Measurements from ENCODE around the gene SMIM7. TPM values are rescaled to one million over a fixed set of nuclear protein-coding genes. Genes with fewer than 3 reads are reported as not detected.
"Not testable (repeated sequence)": the region's sequence is repeated elsewhere in the genome, so short reads cannot be mapped to it uniquely, and the experiment has no call there.

The SMIM7 gene
- 10 to 100 TPM; 52.9 to 53.6 TPM for total RNA-seq

DNA sequence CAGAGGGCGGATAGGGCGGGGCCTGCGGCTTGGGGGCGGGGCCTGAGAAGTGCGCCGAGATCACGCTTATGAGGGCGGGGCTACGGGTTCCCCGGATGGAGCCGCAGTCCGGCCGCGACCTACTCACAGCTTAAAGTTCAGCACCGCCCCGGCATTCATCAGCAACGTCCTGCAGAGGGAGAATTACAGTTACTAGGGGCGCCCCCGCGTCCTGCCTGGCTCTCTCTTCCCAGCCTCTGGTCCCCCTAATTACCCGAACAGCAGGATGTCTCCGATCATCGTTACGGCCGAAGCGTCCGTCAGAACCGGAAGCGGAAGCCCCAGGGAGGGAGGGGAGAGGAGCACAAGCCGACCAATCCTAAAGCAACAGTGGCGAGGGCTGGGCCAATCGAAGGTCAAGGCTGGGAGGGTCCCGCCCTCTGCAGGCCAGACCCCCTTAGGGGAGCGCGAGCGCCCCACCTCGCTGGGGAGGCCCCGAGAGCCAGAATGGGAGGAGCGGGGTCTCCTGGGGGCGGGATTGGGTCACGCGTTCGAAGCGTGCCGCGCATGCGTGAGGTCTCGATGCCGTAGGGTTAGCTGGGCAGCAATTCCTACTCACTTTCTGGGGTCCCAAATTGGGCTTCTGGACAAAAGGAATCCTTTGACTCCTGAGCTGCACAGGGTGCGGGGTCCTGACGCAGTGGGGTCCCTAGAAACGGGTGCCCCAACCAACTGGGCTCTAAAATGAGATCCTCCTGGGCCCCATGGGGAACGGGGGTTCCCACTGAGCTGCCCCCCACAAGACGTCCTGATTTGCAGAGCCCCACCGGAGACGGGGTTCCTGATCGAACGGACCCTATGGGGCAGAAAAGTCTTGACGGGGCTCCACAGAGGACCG lies at the start of gene SMIM7:
Gene SMIM7, minus strand, starts transcription at position 313 of the 877 bp plus-strand sequence. Its CDS starts 34 bp downstream, at position 279.
- Mint-ChIP-seq H3K27me3 (no peaks in the 10 kb centered on the region), H3K9me3 (no peaks in the 10 kb centered on the region), H3K27ac (peak within 1 kb of the TSS; percentile 96), H3K4me3 (peak within 1 kb of the TSS; percentile 95), H3K4me1 (peaks cover 14% of the 10 kb centered on the region), H3K36me3 (ENCODE audit: low read depth) (peaks cover 48% of the 10 kb centered on the region)
- ATAC-seq (replicated peaks), result peak; percentile 98

DNA sequence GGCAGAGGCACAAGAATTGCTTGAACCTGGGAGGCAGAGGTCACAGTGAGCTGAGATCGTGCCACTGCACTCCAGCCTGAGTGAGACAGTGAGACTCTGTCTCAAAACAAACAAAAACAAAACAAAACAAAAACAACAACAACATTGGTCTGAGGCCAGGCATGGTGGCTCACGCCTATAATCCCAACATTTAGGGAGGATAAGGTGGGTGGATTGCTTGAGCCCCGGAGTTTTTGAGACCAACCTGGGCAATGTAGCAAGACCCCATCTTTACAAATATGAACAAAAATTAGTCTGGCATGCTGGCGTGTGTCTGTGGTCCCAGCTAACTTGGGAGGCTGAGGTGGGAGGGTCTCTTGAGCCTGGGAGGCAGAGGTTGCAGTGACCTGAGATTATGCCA lies 43.7 kb upstream of the SMIM7 start:
- no peak for ATAC-seq (replicated peaks)
- Mint-ChIP-seq H3K4me3 (no peak overlapping the region), H3K9me3 (no peaks in the 10 kb centered on the region), H3K36me3 (ENCODE audit: low read depth) (no peaks in the 10 kb centered on the region), H3K4me1 (no peaks in the 10 kb centered on the region), H3K27ac (no peak overlapping the region), H3K27me3 (no peaks in the 10 kb centered on the region)

DNA sequence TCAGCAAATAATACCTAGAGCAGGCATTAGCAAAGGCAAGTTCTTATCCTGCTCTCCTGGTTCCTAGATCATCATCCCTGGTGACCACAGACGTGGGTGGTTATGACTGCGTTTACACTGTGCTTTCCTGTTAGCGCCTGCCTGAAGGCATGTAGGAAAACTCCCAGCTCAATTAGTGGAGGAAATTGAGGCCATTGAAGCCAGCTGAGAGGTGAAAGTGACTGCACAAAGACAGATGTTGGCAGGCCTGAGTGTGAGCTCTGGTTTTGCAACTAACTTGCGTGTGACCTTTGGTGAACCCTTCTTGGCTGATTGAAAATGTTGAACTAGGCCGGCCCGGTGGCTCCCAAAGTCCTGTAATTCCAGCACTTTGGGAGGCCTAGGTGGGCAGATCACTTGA lies 42.2 kb upstream of the SMIM7 start:
- no peak for ATAC-seq (replicated peaks)
- no peaks in the 10 kb centered on the region for H3K27me3 Mint-ChIP-seq
- no peak overlapping the region for H3K27ac Mint-ChIP-seq
- no peaks in the 10 kb centered on the region for H3K4me1 Mint-ChIP-seq
- no peak overlapping the region for H3K4me3 Mint-ChIP-seq
- H3K9me3 Mint-ChIP-seq, result no peaks in the 10 kb centered on the region
- no peaks in the 10 kb centered on the region for H3K36me3 Mint-ChIP-seq (ENCODE audit: low read depth)

DNA sequence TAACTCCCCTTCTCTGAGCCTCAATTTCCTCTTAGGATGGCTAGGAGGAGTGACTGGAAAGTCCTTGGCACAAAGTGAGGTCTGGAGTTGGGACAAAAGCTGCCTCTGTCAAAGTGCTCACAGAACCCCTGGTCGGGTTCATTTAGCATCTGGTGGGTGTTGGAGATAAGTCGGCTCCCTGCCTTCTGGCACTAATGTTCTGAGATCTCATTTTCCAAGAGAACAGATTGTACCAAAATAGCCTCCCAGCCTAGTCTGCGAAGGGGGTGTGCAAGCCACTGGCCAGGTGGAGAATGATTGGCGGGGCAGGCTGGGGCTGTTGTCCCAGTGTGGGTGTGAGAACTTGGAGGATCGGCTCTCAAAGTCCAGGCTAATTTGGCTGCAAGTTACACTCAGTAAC lies 39.0 kb upstream of the SMIM7 start:
- no peaks in the 10 kb centered on the region for H3K9me3 Mint-ChIP-seq
- H3K27ac Mint-ChIP-seq, result no peak overlapping the region
- no peak for ATAC-seq (replicated peaks)
- no peaks in the 10 kb centered on the region for H3K27me3 Mint-ChIP-seq
- no peaks in the 10 kb centered on the region for H3K36me3 Mint-ChIP-seq (ENCODE audit: low read depth)
- H3K4me1 Mint-ChIP-seq, result no peaks in the 10 kb centered on the region
- H3K4me3 Mint-ChIP-seq, result no peak overlapping the region

DNA sequence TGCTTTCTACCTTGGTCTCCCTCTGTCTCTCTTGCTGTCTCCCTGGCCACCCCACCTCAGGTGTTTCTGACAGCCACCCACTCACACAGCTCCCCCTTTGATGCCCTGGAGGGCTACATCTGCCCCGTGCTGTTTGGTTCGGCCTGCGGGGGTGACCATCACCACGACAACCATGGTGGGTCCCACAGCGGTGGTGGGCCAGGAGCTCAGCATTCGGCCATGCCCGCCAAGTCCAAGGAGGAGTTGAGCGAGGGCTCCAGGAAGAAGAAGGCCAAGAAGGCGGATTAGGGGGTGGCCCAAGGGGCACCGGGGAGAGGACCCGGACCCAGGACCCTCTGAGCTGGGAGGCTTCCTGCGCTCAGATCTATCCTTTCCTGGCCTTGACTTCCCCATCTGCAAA lies 28.1 kb upstream of the SMIM7 start:
- no peak for ATAC-seq (replicated peaks)
- Mint-ChIP-seq H3K27ac (no peak overlapping the region), H3K9me3 (no peaks in the 10 kb centered on the region), H3K4me3 (no peak overlapping the region), H3K27me3 (no peaks in the 10 kb centered on the region), H3K36me3 (ENCODE audit: low read depth) (no peaks in the 10 kb centered on the region), H3K4me1 (no peaks in the 10 kb centered on the region)

DNA sequence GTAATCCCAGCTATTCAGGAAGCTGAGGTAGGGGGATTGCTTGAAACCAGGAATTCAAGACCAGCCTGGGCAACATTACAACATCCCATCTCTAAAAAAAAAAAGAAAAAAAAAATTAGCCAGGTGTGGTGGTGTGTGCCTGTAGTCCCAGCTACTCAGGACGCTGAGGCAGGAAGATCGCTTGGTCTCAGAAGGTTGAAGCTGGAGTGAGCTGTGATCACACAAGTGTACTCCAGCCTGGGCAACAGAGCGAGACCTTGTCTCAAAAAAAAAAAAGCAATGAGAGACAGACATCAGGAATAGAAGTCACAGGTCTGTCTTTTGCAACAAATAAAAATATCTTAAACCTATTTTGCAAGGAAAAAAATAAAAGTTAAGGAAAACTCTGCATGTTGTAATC lies 24.3 kb upstream of the SMIM7 start:
- H3K4me1 Mint-ChIP-seq, result no peaks in the 10 kb centered on the region
- H3K9me3 Mint-ChIP-seq, result no peaks in the 10 kb centered on the region
- H3K27ac Mint-ChIP-seq, result no peak overlapping the region
- no peak for ATAC-seq (replicated peaks)
- H3K4me3 Mint-ChIP-seq, result no peak overlapping the region
- no peaks in the 10 kb centered on the region for H3K27me3 Mint-ChIP-seq
- H3K36me3 Mint-ChIP-seq (ENCODE audit: low read depth), result no peaks in the 10 kb centered on the region

DNA sequence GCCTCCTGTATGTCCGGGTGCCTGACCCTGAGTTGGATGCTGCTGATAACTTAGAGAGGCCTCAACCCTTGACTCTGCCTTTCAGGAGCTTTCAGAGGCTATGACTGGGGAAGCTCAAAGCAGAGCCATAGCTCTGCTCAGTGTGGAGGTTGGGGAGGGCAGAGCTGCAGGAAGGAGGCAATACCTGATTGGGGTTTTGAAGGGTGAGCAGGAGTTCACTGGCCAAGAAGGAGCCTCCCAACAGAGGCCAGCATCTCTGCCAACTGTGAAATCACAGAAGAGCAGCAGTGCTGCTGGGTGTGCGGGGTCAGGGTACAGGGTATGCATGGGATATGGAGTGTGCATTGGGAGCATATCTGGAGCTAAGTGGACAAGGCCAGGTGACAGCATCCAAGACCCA lies 22.6 kb upstream of the SMIM7 start:
- Mint-ChIP-seq H3K36me3 (ENCODE audit: low read depth) (no peaks in the 10 kb centered on the region), H3K4me1 (no peaks in the 10 kb centered on the region), H3K27ac (no peak overlapping the region), H3K27me3 (no peaks in the 10 kb centered on the region), H3K4me3 (no peak overlapping the region), H3K9me3 (no peaks in the 10 kb centered on the region)
- no peak for ATAC-seq (replicated peaks)

DNA sequence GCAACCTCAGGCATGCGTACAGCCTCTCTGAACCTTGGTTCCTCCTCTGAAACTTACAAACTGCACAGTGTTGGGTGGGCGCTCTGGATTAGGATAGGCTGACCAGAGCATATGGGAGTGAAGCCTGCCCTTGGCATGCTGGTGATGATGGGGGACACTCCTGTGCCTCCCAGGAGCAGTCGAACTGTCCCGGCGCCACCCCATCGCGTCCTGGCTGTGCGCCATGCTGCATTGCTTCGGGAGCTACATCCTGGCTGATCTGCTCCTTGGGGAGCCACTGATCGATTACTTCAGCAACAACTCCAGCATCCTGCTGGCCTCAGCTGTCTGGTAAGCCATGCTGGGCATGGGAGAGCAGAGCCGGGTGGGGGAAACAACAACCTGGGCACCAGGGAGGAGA lies 19.9 kb upstream of the SMIM7 start:
- Mint-ChIP-seq H3K9me3 (no peaks in the 10 kb centered on the region), H3K36me3 (ENCODE audit: low read depth) (no peaks in the 10 kb centered on the region), H3K4me3 (no peak overlapping the region), H3K4me1 (no peaks in the 10 kb centered on the region), H3K27me3 (no peaks in the 10 kb centered on the region), H3K27ac (no peak overlapping the region)
- no peak for ATAC-seq (replicated peaks)

DNA sequence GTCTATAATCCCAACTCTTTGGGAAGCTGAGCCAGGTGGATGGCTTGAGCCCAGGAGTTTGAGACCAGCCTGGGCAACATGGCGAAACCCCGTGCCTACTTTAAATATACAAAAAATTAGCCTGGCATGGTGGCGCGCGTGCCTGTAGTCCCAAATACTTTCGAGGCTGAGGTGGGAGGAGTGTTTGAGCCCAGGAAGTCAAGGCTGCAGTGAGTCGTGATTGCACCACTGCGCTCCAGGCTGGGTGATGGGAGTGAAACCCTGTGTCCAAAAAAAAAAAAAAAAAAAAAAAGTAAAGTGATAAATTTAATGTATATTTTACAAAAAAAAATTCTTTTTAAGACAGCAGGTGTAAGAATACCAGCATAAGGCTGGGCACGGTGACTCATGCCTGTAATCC lies 18.6 kb upstream of the SMIM7 start:
- Mint-ChIP-seq H3K27ac (no peak overlapping the region), H3K27me3 (no peaks in the 10 kb centered on the region), H3K4me1 (no peaks in the 10 kb centered on the region), H3K4me3 (no peak overlapping the region), H3K9me3 (no peaks in the 10 kb centered on the region), H3K36me3 (ENCODE audit: low read depth) (no peaks in the 10 kb centered on the region)
- ATAC-seq (replicated peaks), result no peak

DNA sequence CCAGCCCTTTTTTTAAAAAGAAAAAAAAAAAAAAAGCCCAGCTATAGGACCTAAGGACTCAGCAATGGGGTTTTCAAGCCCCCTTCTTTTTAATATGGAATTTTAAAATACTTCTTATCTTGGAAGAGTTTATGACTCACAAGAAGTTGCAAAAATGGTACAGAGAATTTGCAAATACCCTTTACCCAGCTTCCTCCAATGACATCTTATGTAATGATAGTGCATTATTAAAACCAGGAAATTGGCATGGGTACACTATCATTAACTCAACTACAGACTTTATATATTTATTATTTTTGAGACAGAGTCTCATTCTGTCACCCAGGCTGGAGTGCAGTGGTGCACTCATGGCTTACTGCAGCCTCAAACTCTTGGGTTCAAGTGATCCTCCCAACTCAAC lies 17.1 kb upstream of the SMIM7 start:
- Mint-ChIP-seq H3K4me3 (no peak overlapping the region), H3K27ac (no peak overlapping the region), H3K9me3 (no peaks in the 10 kb centered on the region), H3K27me3 (no peaks in the 10 kb centered on the region), H3K4me1 (no peaks in the 10 kb centered on the region), H3K36me3 (ENCODE audit: low read depth) (no peaks in the 10 kb centered on the region)
- no peak for ATAC-seq (replicated peaks)

DNA sequence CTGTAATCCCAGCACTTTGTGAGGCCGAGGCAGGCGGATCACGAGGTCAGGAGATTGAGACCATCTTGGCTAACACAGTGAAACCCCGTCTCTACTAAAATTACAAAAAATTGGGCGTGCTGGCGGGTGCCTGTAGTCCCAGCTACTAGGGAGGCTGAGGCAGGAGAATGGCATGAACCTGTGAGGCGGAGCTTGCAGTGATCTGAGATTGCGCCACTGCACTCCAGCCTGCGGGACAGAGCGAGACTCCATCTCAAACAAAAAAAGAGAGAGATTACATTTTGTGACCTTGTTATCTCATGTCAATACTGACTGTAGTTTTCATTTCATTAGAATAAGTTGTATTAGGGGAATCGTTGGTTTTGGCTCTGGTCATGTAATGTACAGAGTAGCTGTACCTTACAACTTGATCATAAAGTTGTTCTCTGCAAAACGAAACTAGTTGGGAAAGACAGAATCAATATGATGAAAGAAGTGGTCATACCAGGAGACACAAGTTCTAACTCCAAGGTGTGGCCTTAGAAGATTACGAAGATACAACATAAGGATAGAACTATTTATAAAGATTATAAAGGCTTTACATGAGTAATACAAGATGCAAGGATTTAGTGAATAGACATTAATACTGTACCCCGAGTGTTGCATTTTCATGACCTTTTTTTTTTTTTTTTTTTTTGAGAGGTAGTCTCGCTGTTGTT lies 16.3 kb upstream of the SMIM7 start:
- Mint-ChIP-seq H3K4me3 (no peak overlapping the region), H3K9me3 (no peaks in the 10 kb centered on the region), H3K4me1 (no peaks in the 10 kb centered on the region), H3K36me3 (ENCODE audit: low read depth) (no peaks in the 10 kb centered on the region), H3K27me3 (no peaks in the 10 kb centered on the region), H3K27ac (no peak overlapping the region)
- no peak for ATAC-seq (replicated peaks)

DNA sequence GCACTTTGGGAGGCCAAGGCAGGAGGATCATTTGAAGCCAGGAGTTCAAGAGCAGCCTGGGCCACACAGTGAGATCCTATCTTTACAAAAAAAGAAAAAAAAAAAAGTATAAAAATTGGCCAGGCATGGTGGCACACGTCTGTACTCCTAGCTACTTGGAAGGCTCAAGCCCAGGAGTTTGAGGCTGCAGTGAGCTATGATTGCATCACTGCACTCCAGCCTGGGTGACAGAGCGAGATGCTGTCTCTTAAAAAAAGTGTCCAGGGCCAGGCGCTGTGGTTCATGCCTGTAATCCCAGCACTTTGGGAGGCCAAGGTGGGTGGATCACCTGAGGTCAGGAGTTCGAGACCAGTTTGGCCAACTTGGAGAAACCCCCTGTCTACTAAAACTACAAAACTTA lies 13.9 kb upstream of the SMIM7 start:
- not testable (repeated sequence) for H3K4me1 Mint-ChIP-seq; ATAC-seq (replicated peaks)

DNA sequence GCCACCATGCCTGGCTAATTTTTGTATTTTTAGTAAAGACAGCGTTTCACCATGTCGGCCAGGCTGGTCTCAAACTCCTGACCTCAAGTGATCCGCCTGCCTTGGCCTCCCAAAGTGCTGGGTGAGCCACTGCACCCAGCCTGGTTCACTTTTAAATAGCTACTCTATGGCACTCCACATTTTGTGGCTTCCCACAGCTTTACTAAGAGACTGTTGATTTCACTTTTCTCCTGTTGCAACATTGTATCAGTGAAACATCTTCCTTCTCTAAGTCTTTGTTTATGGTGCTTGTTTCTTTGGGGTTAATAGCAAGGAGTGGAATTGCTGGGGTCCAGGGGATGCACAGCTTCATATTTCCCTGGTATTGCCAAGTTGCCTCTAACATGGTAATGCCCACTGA lies 13.3 kb upstream of the SMIM7 start:
- Mint-ChIP-seq H3K27me3 (no peaks in the 10 kb centered on the region), H3K27ac (no peak overlapping the region), H3K4me1 (no peaks in the 10 kb centered on the region), H3K36me3 (ENCODE audit: low read depth) (no peaks in the 10 kb centered on the region), H3K9me3 (no peaks in the 10 kb centered on the region), H3K4me3 (no peak overlapping the region)
- ATAC-seq (replicated peaks), result no peak

More for the DNA sequence above, 13.9 kb upstream of the SMIM7 start:
- not testable (repeated sequence) for H3K27me3 Mint-ChIP-seq; H3K27ac Mint-ChIP-seq; H3K4me3 Mint-ChIP-seq; H3K36me3 Mint-ChIP-seq (ENCODE audit: low read depth); H3K9me3 Mint-ChIP-seq

DNA sequence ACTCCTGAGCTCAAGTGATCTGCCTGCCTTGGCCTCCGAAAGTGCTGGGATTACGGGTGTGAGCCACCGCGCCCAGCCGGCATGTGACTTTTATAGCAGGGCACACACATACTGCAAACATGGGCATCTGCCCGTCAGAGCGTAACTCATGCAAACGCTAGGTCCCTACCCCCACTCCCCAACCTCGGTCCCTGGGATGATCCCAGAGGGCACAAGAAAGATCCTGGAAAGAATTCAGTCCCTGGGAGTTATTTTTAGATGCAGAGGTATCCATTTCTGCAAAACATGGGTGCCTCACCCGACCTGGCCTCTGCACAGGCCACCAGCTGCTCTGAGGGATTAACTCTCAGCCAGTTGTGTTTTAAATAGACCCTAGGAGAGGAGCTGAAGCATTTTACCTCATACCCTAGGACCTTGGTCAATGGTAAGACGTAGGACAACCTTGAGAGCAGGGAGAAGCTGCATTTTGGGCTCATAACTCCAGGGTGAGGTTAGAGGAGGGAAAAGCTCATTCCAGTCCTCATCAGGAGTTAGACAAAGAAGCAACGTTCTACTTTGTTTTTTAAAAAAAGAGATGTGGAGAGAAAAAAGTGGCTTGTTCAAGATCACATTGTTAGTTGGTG lies 11.8 kb upstream of the SMIM7 start:
- Mint-ChIP-seq H3K4me3 (no peak overlapping the region), H3K36me3 (ENCODE audit: low read depth) (no peaks in the 10 kb centered on the region), H3K4me1 (no peaks in the 10 kb centered on the region), H3K9me3 (no peaks in the 10 kb centered on the region), H3K27ac (no peak overlapping the region), H3K27me3 (no peaks in the 10 kb centered on the region)
- ATAC-seq (replicated peaks), result no peak

DNA sequence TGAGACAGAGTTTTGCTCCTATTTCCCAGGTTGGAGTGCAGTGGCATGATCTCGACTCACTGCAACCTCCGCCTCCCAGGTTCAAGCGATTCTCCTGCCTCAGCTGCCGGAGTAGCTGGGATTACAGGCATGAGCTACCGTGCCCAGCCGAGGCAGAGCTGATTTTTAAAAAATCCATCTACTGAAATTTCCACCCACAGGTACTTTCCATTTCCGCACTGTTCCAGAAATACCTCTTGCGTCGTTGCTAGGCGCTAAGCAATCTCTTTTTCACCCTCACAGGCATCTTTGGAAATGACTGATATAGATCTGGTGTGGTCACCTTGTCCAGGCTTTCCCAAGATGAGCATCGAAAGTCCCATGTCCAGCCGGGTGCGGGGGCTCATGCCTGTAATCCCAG lies 10.3 kb upstream of the SMIM7 start:
- no peaks in the 10 kb centered on the region for H3K4me1 Mint-ChIP-seq
- no peak overlapping the region for H3K27ac Mint-ChIP-seq
- H3K36me3 Mint-ChIP-seq (ENCODE audit: low read depth), result no peaks in the 10 kb centered on the region
- no peak overlapping the region for H3K4me3 Mint-ChIP-seq
- H3K9me3 Mint-ChIP-seq, result no peaks in the 10 kb centered on the region
- no peaks in the 10 kb centered on the region for H3K27me3 Mint-ChIP-seq
- ATAC-seq (replicated peaks), result no peak
